LNCAP (cell line): ENCODE data around the gene RBM33.

Experiments
- CTCF ChIP-seq: fragments of 450-650 bp; IDR thresholded peaks from 2 replicates; pipeline ENCODE4 v1.5.1; 2017; ENCODE audit warnings: mild to moderate bottlenecking

Gene RBM33

DNA sequence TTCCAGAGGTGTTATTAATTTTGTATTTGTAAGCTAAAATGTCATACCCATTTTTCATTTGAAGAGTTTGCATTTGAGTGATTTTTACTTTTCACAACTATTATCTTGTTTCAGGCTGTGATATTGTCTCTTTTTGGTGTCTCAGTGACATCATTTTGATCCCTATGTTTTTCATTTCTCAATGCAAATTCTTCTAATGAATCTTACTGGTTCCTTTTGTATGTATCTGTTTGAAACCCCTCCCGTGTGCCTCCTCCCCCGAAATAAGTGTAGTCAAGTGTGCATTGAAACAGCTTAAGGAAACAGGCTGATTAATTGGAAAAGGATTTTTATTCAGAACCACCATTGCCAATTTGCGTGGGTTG lies 90.0 kb downstream of the RBM33 start:
- no peak for TF ChIP-seq CTCF

DNA sequence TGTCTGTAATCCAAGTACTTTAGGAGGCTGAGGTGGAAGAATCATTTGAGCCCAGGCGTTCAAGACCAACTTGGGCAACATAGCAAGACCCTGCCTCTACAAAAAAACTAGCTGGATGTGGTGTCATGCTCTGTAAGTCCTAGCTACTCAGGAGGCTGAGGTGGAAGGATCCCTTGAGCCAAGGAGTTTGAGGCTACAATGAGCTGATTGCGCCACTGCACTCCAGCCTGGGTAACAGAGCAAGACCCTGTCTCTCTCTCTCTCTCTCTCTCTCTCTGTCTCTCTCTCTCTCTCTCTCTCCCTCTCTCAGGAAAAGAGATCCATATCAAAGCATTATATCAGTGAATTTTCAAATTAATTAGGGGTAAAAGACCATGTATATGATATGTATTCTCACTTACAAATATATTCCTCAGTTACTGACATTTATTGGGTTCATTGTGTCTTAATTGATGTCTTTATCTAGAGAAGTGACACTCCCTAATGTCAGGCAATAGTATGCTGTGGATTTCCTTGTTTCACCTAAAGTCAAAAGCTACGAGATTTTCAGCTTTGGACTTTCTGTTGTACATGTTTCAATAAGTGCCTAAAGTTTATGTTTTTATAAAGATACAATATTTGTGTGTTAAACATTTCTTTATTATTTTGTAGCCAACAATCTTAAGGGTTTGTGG lies 91.1 kb downstream of the RBM33 start:
- TF ChIP-seq CTCF: no peak

- TF ChIP-seq CTCF: no peak
Observed at GRCh38 chr7:155737590-155737989, 93.1 kb downstream of the RBM33 start.

GRCh38 chr7:155738104-155738503 lies 93.6 kb downstream of the RBM33 start:
- no peak for TF ChIP-seq CTCF

DNA sequence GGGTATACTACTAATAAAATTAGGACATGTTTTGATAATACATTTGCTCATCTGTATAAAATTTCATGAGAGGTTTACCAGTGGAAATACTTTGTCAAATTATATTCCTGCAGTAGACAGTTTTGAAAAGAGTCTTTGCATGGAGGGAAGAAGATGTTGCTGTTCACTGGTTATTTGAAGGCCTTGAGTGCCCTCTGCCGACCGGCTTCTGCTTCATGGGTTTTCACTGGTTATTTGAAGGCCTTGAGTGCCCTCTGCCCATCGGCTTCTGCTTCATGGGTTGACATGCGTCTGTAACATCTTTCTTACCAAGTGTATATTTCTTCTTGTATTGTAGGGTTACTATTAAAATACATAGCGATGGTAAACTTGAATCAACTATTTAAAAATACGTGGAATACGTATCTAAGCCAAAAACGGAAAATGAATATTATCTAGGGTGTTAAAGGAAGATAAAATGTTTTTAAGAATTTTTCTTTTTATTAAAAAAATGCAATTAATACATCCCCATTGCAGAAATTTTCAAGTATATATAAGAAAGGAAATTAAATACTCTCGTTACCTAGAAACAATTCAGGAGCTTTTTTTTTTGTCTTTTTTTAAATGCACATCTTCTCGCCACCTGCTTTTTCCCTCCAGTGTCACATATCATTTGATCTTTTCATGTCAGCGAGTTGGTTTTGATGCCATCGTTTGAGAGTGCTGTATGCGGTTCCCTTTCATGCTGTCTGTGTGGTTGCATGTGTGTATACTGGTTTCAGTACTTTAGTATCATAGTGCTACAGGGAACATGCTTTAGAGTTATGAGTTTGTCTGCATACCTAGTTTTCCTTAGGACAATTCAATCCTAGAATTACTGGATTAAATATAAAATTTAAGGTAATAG lies 94.4 kb downstream of the RBM33 start:
- peak; percentile 90 for TF ChIP-seq CTCF

- TF ChIP-seq CTCF: no peak
Observed at GRCh38 chr7:155739538-155740143, 95.2 kb downstream of the RBM33 start.

DNA sequence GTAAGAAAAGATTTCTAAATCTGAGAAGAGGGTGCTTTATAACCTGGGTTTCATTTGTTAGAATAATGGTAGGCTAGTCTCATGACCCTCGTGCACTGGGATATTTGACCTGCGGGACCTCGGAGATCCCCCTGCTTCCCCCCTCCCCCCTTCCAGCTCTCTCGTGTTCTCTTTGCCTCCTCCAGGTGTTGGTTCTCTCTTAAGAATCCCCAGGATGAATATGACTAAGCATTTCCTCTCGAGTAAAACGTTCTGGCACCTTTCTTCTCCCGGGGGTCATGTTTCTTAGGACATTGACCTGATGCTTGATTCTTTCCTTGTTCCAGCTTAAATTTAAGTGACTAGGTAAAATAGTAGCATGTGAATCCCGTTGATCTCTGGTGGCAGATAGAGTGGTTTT lies 96.6 kb downstream of the RBM33 start:
- no peak for TF ChIP-seq CTCF
